ENCODE results near the gene LCP2.

Gene LCP2

DNA sequence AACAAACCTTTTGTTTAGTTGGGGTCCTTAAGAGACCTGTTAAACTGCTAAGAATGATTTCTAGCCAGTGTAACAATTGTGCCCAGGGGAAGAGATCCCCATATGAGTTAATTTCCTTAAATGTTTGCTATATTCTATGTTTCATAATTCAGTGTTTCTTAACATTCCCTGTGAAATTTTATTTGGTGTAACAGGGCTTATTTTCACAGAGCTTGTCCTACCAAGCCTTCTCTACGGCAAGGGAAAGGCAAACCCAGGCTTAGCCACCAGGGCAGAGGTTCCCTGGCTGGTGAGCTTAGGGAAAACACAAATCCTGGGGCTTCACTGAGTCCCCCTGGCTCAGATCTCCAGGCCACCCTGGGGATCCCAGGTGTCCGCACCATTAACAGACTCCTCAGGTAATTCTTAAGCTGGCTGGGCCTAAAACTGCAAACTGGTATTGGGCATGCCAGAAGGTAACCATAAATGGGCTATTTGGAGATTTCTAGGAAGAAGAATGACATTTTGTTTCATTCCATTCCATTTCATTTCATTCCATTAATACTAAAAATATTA, 17.0 kb upstream of the LCP2 start:
- DNase-seq: no peak

DNA sequence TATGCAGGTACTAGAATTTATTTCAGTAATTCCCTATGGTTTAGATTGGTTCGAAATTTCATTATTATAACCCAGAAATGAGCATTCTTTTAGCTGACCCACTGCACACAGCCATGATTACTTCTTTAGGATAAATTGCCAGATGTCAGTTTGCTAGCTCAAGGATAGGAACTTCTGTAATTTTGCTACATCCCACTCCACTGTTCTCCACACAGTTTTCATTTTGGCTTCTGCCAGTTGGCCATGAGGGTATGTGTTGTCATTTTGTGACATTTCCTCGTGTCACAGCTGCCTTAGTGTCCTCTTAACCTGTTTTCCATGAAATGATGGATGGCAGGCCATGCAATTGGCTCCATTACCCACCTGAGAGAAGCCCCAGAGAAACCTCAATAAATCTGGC, 16.2 kb upstream of the LCP2 start:
- no peak for DNase-seq

DNA sequence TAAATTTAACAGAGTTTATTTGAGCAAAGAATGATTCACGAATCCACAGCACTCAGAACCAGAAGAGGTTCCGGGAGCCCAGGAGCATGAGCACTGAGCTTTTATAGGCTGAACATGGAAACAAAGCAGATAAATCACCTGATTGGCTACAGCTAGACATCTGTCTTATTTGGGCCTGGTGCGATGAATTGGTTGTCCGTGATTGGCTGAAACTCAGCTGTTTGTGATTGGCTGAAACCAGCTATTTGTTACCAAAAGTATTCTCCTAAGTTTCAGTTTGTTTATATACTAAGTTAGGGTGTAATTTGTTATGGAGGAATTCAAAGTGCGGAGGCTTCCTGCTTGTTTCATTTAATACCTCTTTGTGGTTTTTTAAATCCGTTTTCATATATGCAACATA, 15.8 kb upstream of the LCP2 start:
- DNase-seq: no peak

DNA sequence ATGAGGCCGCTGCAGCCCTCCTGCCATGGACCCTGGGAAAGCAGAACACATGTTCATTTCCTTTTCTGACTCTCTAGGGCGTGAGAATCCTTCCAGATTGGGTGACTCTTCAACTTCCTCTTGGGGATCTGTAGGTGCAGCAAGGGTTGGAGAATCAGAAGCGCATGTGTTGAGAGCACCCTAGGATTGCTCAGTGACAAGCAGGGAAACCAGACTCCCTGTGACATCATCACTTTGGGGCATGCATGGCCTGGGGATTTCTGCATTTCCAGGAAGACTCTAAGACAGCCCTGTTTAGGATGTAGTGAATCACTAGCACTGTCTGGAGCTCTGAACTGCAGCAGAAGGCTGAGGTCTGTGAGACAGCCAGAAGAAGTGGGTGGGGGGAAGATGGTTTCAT, 15.1 kb upstream of the LCP2 start:
- DNase-seq: no peak

DNA sequence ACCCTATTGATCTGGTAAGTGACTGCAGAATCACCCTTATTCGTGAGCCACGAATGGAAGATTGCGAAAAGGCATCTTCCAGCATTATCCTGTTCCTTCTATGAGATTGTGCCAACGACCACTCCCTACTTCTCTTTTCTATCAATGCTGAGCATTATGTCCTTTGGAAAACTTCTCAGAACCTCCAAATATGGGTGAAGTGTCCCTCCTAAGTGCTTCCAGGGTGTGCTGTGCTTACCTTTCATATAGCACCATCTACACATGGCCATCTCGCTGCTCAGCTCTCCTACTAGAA, 14.7 kb upstream of the LCP2 start:
- DNase-seq: no peak

DNA sequence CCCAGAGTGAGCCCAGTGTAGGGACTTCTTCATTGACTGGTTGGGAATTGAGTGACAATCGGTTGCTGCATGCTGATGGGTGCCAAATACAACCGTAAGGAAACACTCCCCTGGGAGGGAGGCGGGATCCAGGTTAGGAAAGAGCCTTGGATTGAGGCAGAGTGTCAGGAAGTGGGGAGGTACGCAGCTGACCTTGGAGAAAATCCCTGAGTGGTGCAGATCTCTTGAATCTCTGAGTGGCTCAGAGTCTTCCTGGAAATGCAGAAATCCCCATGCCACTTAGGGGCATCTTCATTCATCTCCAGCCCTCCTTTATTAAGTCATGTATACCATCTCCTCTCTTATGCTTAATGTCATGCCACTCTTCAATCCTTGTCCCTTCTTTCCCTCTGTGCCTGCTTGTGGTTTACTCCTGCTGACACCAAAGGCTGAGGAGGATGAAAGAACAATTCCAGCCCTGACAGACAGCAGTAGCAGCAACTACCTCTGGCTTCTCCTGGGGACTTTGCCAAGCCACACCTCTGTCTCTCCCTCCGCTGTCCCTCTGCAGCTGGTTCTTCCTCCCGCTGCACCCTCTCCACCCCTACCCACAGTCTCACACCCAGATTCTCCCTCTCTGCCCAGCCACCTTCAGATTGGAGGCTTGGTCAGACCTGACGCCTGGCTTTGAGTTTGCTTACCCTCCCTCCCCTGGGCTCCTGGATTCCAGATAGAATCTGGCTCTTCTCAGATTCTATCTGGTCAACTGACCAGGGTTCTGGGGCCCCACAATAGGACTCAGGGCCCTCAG, 14.1 kb upstream of the LCP2 start:
- DNase-seq: no peak

DNA sequence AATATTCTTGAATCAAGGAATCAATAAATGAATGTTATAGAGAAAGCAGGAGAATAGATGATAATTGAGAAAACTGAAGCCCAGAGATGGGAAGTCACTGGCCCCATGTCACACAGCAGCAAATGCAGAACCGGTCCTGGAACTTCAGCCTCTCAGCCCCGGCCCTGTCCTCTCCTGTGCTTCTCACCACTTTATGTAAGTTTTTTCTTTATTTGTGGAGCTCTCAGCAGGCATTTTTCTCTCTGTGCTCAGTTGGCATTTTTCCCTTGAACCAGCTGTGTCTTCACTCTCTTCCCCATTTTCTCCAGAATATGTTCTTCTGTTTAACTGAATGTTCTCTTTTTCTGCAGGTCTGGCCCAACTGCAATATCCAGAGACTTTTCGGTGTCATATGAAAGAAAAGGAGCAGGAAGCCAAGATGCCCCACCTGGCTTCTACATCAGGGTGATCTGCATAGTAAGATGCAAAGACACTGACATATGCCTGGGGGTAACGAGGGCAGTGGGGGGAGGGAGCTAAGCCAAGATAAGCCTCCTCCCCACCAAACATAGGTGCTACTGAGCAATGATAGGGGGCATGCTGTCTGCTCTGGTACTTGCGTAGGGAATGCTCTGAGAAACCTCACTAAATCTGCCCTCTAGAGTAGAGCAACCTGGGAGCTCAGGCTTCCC, 12.8 kb upstream of the LCP2 start:
- DNase-seq: no peak

DNA sequence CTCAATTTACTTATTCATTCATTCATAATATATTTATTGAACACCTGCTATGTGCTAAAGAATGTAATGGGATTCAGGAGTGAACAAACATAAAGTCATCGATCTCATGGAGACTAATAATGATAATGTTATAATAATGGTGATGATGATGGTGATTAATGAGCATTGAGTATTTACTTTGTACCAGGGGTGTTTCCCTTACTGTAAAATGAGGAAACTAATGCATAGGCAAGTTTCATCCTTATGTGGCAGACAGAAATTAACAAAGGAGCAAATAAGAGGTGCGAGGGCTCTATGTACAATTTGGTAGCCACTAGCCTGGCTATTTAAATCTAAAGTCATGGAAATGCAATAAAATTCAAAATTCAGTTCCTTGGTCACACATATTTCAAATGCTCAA, 11.1 kb upstream of the LCP2 start:
- no peak for DNase-seq

DNA sequence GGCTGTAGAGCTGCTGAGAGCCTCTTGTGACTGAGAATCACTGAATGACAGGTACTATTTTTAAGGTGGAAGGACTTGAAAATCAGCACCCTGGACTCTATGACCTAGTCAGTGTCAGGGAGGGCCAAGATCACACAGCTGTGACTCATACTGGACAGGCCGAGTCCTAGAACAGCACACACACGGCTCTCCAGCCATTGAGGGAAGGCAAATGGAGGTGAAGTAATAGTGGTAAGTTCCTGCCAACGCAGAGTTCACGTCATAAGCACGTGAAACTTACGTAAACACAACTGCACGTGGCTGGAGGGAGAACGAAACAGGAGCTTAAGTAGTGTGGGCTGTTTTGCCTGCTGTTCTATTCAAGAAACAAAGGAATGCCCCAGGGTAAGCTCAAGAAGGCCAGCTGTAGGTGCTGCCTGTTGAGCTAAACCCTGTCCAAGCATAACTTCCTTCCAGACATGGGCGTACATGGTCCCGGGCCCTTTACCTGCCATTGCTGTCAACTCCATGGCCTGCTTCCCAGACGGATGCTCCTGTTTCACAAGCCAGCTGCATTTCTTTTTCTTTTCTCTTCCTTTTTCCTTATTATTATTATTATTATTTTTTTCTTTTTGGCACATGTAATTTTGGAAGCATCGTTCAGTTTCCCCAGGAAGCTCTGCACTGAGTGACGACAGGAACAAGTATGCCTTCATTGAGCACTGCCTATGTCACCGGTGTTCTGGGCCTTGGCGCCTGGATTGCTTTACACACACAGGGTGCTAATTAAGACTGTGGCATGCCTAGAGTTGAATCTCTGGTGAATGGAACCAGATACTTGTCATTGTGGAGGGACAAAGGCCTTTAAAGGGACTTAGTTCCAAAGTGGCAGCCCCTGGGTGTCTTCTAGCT, 10.2 kb upstream of the LCP2 start:
- DNase-seq: no peak

DNA sequence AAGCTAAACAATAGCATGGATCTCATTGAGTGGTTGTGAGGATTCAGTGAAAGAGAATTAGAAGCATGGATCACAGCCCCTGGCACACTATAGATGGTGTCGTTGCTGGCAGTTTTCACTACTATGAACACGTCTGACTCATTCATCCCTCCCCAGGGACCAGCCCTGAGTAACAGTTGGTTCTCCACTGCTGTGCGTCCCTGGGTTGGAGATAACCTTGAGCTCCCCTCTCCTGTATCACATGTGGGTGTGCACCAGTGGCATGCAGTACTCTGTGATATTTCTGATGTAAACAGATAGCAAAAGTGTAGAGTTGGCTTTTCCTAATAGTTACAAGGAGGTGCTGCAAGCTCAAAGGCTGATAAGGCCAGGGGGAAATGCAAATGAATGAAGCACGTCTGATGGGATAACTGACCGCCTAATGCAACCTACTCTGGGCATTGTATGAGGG, 8.8 kb upstream of the LCP2 start:
- no peak for DNase-seq

DNA sequence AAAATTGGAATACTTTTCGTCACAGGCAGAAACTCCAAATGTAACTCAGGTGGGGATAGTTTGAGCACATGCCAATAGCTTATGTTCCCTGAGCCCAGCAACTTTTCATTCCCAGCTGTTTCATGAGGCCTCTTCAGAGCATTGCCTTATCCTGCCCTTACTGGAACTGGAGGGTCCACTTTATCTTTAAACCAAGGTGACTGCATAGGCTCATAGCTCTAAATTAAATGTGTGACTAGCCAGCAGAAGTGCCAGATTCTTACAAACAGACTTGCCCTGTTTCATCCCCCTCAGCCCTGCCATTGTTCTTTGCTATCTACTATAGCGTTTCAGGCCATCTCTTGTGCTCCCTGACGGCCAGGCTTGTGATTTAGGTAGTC, 8.1 kb upstream of the LCP2 start:
- no peak for DNase-seq

DNA sequence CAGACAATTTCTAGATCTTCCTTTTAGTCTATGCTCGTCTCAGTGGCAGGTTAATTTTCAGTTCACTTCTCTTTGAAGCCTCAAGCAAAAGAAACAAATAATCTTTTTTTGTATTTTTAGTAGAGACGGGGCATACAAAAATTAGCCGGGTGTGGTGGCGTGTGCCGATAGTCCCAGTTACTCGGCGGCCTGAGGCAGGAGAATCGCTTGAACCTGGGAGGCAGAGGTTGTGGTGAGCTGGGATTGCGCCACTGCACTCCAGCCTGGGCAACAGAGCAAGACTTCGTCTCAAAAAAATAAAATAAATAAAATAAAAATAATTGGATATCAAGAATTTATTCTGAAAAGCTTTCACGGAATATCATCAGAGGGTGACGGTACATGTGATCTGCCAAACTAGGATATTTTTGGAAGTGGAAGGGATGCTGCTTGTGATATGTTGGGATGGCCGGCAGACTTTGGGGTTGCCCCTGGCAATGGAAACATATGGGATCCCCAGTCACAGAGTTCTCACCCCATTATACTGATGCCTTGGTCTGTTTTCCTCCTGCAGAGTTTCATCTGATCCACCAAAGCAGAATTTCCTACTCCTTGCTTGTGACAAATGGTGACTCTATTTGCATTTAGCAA, 7.6 kb upstream of the LCP2 start:
- DNase-seq: no peak

DNA sequence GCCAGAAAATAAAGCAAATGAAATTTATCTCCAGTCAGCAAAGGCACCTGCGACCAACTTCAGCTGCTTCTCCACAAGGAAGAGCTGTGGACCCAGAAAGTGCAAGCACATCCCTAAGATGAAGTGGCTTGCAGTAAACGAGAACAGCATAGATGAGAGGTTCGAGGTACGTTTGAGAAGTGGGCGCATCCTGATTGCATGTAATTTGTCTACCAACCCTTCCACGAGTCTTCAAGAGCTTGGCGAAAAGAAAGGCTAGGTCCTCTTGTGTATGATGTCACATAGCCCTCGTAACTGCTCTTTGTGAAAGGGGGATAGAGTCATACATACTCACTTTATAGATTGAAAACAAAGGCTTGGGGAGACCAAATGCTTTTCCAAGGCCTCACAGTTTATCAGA, 6.0 kb upstream of the LCP2 start:
- DNase-seq: no peak

DNA sequence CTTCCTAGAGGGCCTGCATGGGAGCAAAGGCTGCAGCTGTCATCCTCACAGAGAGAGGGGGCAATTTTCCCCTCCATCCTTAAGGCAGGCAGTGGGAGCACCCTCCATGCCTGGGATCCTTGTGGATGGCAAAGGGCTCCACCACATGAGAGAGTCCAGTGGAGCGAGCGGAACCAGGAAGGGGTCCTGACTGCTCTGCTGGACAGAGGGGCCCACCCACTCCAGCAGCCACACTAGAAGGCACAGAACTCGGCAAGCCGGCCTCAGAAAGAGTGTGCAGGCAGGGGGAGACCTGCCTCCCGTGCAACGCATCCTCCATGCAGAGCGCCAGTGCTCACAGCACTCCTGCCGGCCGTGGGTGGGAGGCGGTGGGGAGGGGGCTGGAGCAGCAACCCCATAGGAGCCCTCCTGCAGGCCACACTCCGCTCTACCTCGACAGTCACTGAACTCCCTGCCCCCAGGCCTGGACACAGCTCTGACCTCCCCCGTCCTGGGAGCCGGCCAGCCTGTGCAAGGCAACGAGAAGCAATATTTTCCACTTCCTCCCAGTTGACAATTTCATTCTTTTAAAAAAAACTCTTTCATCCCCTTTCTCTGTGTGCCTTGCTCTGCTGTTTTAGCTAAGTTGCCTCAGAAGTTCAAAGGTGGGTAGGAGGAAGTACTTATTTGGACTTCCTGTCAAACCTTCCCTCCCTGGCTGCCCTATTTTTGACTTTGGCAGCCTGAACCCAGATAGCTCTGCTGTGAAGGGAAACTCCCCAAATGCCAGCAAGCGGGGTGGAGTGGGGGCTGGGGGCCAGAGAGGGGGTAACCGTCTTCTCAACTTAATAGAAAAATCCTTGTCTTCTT, 5.3 kb upstream of the LCP2 start:
- DNase-seq: no peak

DNA sequence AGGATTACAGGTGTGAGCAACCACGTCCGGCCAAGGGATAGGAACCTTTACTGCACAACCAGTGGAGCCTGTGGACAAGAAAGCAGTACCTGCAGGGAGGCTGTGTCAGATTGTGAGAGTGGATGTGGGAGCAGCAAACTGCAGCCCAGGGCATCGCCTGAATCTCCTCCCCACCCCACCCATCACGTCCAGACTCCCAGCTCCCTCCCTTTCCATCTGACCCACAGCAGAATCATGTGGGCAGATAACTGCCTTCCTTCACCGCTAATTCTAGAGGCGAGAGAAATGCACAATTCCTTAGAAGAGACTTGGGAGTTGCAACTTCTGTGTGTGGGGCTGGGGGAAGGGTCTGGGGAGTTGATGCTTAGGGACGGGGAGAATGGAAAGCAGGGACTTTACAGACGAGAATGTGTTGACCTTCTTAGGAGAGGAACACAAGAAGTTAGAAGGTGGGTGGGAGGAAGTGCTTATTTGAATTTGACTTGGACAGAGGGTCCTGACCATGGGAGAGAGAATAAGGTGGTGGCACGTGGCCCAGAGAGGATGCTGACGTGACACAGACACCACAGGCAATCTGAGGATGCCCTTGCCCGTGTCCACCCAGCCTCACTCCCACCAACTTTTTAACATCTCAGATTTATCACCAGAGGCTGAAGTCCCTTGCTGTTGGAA, 4.5 kb upstream of the LCP2 start:
- no peak for DNase-seq

DNA sequence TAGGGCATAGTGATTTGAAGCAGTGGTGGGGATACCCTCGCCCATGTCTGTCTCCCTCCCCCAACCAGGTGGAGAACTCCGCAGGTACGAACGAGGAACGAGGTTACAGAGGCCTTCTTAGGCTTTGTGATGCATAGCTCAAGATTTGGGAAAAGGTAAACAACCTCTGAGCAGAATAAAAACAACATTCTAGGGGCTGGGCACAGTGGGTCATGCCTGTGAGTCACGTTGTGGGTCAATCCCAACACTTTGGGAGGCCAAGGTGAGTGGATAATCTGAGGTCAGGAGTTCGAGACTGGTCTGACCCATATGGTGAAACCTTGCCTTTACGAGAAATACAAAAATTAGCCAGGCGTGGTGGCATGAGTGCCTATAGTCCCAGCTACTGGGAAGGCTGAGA, 3.6 kb upstream of the LCP2 start:
- no peak for DNase-seq

DNA sequence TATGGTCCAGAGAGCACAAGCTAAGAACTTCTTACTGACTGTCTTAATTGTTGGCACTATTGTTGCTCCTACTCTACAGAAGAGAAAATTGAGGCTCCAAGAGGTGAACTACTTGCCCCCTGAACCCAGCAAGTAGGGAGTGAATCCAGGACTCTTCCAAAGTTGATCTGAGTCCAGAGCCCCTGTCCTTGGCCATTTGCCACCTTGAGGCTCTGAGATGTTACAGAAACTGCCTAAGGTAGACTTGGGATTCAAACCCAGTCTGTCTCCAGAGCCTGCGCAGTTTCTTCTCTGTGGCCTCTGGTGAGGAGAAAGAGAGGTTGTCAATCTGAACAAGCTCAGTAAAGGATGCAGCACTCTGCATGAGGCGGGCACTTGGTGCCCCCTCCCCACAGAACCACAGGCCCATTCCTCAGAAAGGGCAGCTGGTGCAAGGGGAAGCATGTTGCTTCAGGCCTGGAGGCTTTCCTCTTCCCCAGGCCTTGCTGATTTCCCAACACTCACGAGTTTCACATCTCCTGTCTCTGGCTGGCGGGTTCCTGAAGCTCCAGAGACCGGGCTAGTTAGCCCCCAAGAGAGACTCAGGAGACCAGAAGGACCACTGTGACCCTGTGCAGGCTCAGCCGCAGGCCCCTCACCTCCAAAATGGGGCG, 2.9 kb upstream of the LCP2 start:
- no peak for DNase-seq

DNA sequence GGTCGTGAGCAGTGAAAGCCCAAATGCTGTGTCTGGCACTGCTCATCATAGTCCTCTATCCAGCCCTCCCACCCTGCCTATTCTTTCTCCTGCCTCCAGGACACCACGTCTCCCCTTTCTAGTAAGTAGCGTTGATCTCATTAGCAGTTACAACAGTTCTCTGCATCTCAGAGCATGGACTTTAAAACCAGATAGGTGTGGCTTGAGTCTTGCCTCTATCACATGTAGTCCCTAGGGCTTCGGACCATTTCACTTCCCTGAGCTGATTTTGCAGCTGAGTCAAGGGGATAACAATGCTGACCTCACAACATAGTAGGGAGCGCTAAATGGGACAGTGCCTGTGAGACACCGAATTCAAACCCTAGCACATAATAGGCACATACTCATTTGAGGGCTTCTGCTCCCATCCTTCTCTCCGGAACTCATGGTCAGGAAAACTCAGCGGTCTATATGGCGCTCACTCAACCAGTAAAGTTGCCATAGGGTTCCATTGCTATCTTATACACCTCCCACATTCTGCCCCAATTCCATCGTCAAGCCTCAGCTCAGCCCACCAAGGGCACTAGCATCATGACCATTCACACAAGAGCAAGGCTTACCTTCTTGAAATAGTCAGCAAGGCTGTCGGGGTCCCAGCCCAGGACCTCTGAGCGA, 515 bp downstream of the LCP2 start:
- no peak for DNase-seq

DNA sequence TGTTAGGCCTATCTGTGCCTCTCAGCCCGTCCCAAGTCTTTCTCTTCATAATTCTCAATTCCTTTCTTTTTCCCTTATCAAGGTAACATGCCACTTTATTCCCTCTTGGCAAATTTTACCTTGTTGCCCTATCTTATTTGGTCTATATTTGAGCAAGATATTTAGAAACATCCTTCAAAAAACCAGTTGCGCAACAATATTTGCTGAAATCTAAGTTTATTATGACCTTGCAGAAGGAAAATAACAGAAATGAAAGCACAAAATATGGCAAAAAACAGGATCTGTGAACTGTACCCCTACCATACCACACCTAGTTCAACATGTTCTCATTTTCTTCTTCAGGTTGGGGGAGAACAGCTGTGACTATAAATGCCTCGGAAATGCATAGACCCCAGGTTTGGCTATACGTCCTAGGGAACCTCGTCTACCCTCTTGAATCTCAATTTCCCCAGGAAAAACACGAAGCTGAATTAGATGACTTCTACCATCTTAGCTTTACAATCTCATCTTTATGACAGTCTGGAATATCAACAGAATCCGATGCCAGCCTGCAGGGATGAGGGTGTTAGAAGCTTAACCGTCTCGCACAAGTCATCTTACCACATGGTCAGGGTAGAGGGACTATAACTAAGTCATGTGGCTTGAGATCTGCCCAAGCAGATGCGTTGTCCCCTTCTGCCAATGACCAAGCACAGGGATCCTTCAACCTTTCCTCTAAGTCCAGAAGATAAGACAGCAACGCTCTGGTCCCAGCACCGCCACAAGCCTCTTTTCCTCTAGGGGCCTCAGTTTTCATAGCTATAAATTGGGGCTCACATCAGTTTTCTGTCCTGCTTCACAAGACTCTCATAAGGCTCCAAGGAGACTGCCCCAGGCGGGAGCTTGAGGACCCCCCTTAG, 1.3 kb downstream of the LCP2 start:
- DNase-seq: no peak
